NCI-H345 treated with DMSO at 0.1 percent for 48 hours (cell line): Measurements from ENCODE around the gene DNAJC1.
"Not testable (repeated sequence)": the region's sequence is repeated elsewhere in the genome, so short reads cannot be mapped to it uniquely, and the experiment has no call there.

ENCODE experiments used
- DNase-seq: peaks from one replicate; lab custom pipeline; 2025; ENCODE audit not compliant: unreplicated experiment; lab: John Stamatoyannopoulos, UW

DNAJC1 gene

GRCh38 chr10:22003177-22003963, at the start of gene DNAJC1:
DNAJC1 (minus strand) TSS chr10:22003730; CDS start chr10:22003434, 296 bp downstream.
- peak; percentile 82 for DNase-seq

- no peak for DNase-seq
Observed at GRCh38 chr10:22053048-22053447, 49.5 kb upstream of the DNAJC1 start.

- DNase-seq, result no peak
Observed at GRCh38 chr10:22049635-22050034, 46.1 kb upstream of the DNAJC1 start.

GRCh38 chr10:22047812-22048211, 44.3 kb upstream of the DNAJC1 start:
- DNase-seq, result no peak

- DNase-seq, result no peak
Observed at GRCh38 chr10:22043327-22043633, 39.8 kb upstream of the DNAJC1 start.

GRCh38 chr10:22042557-22043326, 39.2 kb upstream of the DNAJC1 start:
- DNase-seq, result no peak

GRCh38 chr10:22034333-22034732, 30.8 kb upstream of the DNAJC1 start:
- DNase-seq, result no peak

GRCh38 chr10:22032268-22032667, 28.7 kb upstream of the DNAJC1 start:
- not testable (repeated sequence) for DNase-seq

- no peak for DNase-seq
Observed at GRCh38 chr10:22030421-22030820, 26.9 kb upstream of the DNAJC1 start.

GRCh38 chr10:22029445-22030236, 26.1 kb upstream of the DNAJC1 start:
- no peak for DNase-seq

- DNase-seq, result no peak
Observed at GRCh38 chr10:22027364-22028238, 24.1 kb upstream of the DNAJC1 start.

- no peak for DNase-seq
Observed at GRCh38 chr10:22026287-22026686, 22.8 kb upstream of the DNAJC1 start.

GRCh38 chr10:22023508-22023907, 20.0 kb upstream of the DNAJC1 start:
- no peak for DNase-seq

- no peak for DNase-seq
Observed at GRCh38 chr10:22022257-22023032, 18.9 kb upstream of the DNAJC1 start.

- DNase-seq, result not testable (repeated sequence)
Observed at GRCh38 chr10:22021144-22021543, 17.6 kb upstream of the DNAJC1 start.

- DNase-seq, result no peak
Observed at GRCh38 chr10:22017283-22018020, 13.9 kb upstream of the DNAJC1 start.

GRCh38 chr10:22016046-22016705, 12.6 kb upstream of the DNAJC1 start:
- DNase-seq, result no peak

- peak; percentile 18 for DNase-seq
Observed at GRCh38 chr10:22010973-22011408, 7.5 kb upstream of the DNAJC1 start.

- no peak for DNase-seq
Observed at GRCh38 chr10:22010539-22010938, 7.0 kb upstream of the DNAJC1 start.
